ENCODE data around the gene DPP9.

DPP9 gene

GRCh38 chr19:4662812-4663211 is 60.8 kb downstream of the DPP9 start:
- no peak for TF ChIP-seq CTCF (IDR thresholded peaks at IDR 0.05; ENCODE audit: extremely low read depth, insufficient read depth, missing control alignments)
- in situ Hi-C loops (cut with MboI; ENCODE audit: low pct_unique_long_range_greater_than_20kb, low sequenced_read_pairs, unreplicated experiment): no loop called here
- no peak for DNase-seq (ENCODE audit: low spot score)

GRCh38 chr19:4662020-4662695 is 61.5 kb downstream of the DPP9 start:
- in situ Hi-C loops (cut with MboI; ENCODE audit: low pct_unique_long_range_greater_than_20kb, low sequenced_read_pairs, unreplicated experiment): no loop called here
- no peak for TF ChIP-seq CTCF (IDR thresholded peaks at IDR 0.05; ENCODE audit: extremely low read depth, insufficient read depth, missing control alignments)
- no peak for DNase-seq (ENCODE audit: low spot score)

- no peak for TF ChIP-seq CTCF (IDR thresholded peaks at IDR 0.05; ENCODE audit: extremely low read depth, insufficient read depth, missing control alignments)
- no peak for DNase-seq (ENCODE audit: low spot score)
- in situ Hi-C loops (cut with MboI; ENCODE audit: low pct_unique_long_range_greater_than_20kb, low sequenced_read_pairs, unreplicated experiment): no loop called here
Measured at GRCh38 chr19:4660993-4661392, 62.6 kb downstream of the DPP9 start.

- no peak for DNase-seq (ENCODE audit: low spot score)
- TF ChIP-seq CTCF (IDR thresholded peaks at IDR 0.05; ENCODE audit: extremely low read depth, insufficient read depth, missing control alignments): peak; percentile 50
- in situ Hi-C loops (cut with MboI; ENCODE audit: low pct_unique_long_range_greater_than_20kb, low sequenced_read_pairs, unreplicated experiment): no loop called here
Measured at GRCh38 chr19:4660181-4660791, 63.4 kb downstream of the DPP9 start.

GRCh38 chr19:4657835-4658234 is 65.8 kb downstream of the DPP9 start:
- no peak for TF ChIP-seq CTCF (IDR thresholded peaks at IDR 0.05; ENCODE audit: extremely low read depth, insufficient read depth, missing control alignments)
- in situ Hi-C loops (cut with MboI; ENCODE audit: low pct_unique_long_range_greater_than_20kb, low sequenced_read_pairs, unreplicated experiment): no loop called here
- no peak for DNase-seq (ENCODE audit: low spot score)

GRCh38 chr19:4657262-4657661 is 66.4 kb downstream of the DPP9 start:
- DNase-seq (ENCODE audit: low spot score): no peak
- in situ Hi-C loops (cut with MboI; ENCODE audit: low pct_unique_long_range_greater_than_20kb, low sequenced_read_pairs, unreplicated experiment): no loop called here
- TF ChIP-seq CTCF (IDR thresholded peaks at IDR 0.05; ENCODE audit: extremely low read depth, insufficient read depth, missing control alignments): no peak
